MCF 10A (cell line): ENCODE measurements around the gene EFCAB9. TPM values are rescaled to one million over a fixed set of nuclear protein-coding genes. Genes with fewer than 3 reads are reported as not detected.
"Not testable (repeated sequence)": the region's sequence is repeated elsewhere in the genome, so short reads cannot be mapped to it uniquely, and the experiment has no call there.

ENCODE experiments used
- BruUV-seq: library from RNA; stranded (reverse); fragments of 400-500 nt; replicated peaks from 2 replicates; lab custom pipeline; 2021; lab: Mats Ljungman, UMichigan
- CTCF ChIA-PET: fragments of 300-600 bp; sonication (Branson Sonifier 250); formaldehyde crosslinking; extraction: SDS; loops from one replicate; lab custom pipeline; 2021; ENCODE audit warnings: antibody characterized with exemption, inconsistent platforms; lab: Yijun Ruan, JAX
- POLR2A ChIA-PET: fragments of 300-600, 350-650 bp; sonication (Branson Sonifier 250); formaldehyde crosslinking; extraction: SDS; loops from one replicate; lab custom pipeline; 2020; ENCODE audit warnings: antibody characterized with exemption, inconsistent platforms; lab: Yijun Ruan, JAX
- DNase-seq: peaks from one replicate; pipeline ENCODE4 v3.0.0-alpha.2; 2018; ENCODE audit not compliant: unreplicated experiment
- H3K27ac Mint-ChIP-seq: one replicate; pipeline ENCODE4 v1.8.0; 2022; ENCODE audit warnings: mild to moderate bottlenecking, low read depth, mixed read lengths; ENCODE audit not compliant: unreplicated experiment
- H3K27me3 Mint-ChIP-seq: one replicate; pipeline ENCODE4 v1.8.0; 2022; ENCODE audit warnings: mixed read lengths; ENCODE audit not compliant: insufficient read depth, unreplicated experiment
- H3K36me3 Mint-ChIP-seq: one replicate; pipeline ENCODE4 v1.8.0; 2022; ENCODE audit warnings: mild to moderate bottlenecking, moderate library complexity, mixed read lengths; ENCODE audit not compliant: insufficient read depth, unreplicated experiment
- H3K4me1 Mint-ChIP-seq: one replicate; pipeline ENCODE4 v1.8.0; 2022; ENCODE audit warnings: mixed read lengths; ENCODE audit not compliant: insufficient read depth, unreplicated experiment
- H3K4me3 Mint-ChIP-seq: one replicate; pipeline ENCODE4 v1.8.0; 2022; ENCODE audit warnings: mild to moderate bottlenecking, moderate library complexity, mixed read lengths; ENCODE audit not compliant: unreplicated experiment
- H3K9me3 Mint-ChIP-seq: one replicate; pipeline ENCODE4 v1.8.0; 2022; ENCODE audit warnings: mixed read lengths; ENCODE audit not compliant: unreplicated experiment
- CTCF ChIP-seq: fragments of 200-600 bp; IDR thresholded peaks from one replicate; pipeline ENCODE4 v1.8.0; 2022; ENCODE audit warnings: antibody characterized with exemption, mild to moderate bottlenecking; ENCODE audit not compliant: unreplicated experiment
- intact Hi-C: fragments of 100-400 bp; cut with micrococcal nuclease; formaldehyde crosslinking; loops from 2 replicates; pipeline ENCODE4 v1.14.1; 2022
- total RNA-seq: library from RNA; stranded (reverse); gene quantifications from 2 replicates; pipeline ENCODE4 v1.2.3, GENCODE V29; 2022

EFCAB9 gene
- total RNA-seq, 1 experiment from 2014 or later = not detected

- H3K27me3 Mint-ChIP-seq = no peaks in the 10 kb centered on the region
- H3K36me3 Mint-ChIP-seq = peaks cover 5% of the 10 kb centered on the region
- H3K4me3 Mint-ChIP-seq = no peak overlapping the region
- no peaks in the 10 kb centered on the region for H3K9me3 Mint-ChIP-seq
- intact Hi-C loops = no loop called here
- ChIA-PET POLR2A (interaction anchor here (0.7 kb wide), 1 partner anchor 211 kb away, joined by 3 read pairs; no protein-coding TSS in a partner anchor), CTCF (interaction anchor here (0.7 to 4.0 kb wide), 2 partner anchors 10 to 12 kb away, joined by 5 to 48 read pairs; partner anchors contain the start of gene STK10)
- TF ChIP-seq CTCF = no peak
- no peak for DNase-seq
- H3K27ac Mint-ChIP-seq = no peak overlapping the region
- no peaks in the 10 kb centered on the region for H3K4me1 Mint-ChIP-seq
- BruUV-seq = no TSS peak
Observed at GRCh38 chr5:172200476-172200875, 6.5 kb downstream of the EFCAB9 start.

- BruUV-seq = not testable (repeated sequence)
- CTCF ChIA-PET = interaction anchor here (2.0 kb wide), 1 partner anchor 18 kb away, joined by 12 read pairs; the partner anchor contains the start of gene STK10
Observed at GRCh38 chr5:172205984-172206383, 12.0 kb downstream of the EFCAB9 start.

GRCh38 chr5:172207511-172207910, 13.5 kb downstream of the EFCAB9 start:
- H3K27ac Mint-ChIP-seq = no peak overlapping the region
- DNase-seq = no peak

More at GRCh38 chr5:172205984-172206383, 12.0 kb downstream of the EFCAB9 start:
- H3K9me3 Mint-ChIP-seq, H3K27ac Mint-ChIP-seq, H3K27me3 Mint-ChIP-seq, H3K4me3 Mint-ChIP-seq, POLR2A ChIA-PET, DNase-seq, H3K4me1 Mint-ChIP-seq, intact Hi-C loops: not testable (repeated sequence)
- H3K36me3 Mint-ChIP-seq = peaks cover 21% of the 10 kb centered on the region

GRCh38 chr5:172209714-172210113, 15.7 kb downstream of the EFCAB9 start:
- H3K36me3 Mint-ChIP-seq = peaks cover 41% of the 10 kb centered on the region
- H3K27me3 Mint-ChIP-seq = no peaks in the 10 kb centered on the region
- POLR2A ChIA-PET = interaction anchor here (0.6 to 1.1 kb wide), 2 partner anchors 11 to 747 kb away, joined by 3 to 4 read pairs; no protein-coding TSS in a partner anchor
- H3K27ac Mint-ChIP-seq = no peak overlapping the region
- intact Hi-C loops = no loop called here
- BruUV-seq = TSS peak; percentile 23
- DNase-seq = no peak
- CTCF ChIA-PET = interaction anchor here (0.6 to 1.2 kb wide), 2 partner anchors 9 to 21 kb away, joined by 4 to 5 read pairs; no protein-coding TSS in a partner anchor
- H3K9me3 Mint-ChIP-seq = no peaks in the 10 kb centered on the region
- no peak overlapping the region for H3K4me3 Mint-ChIP-seq
- H3K4me1 Mint-ChIP-seq = no peaks in the 10 kb centered on the region
- no peak for TF ChIP-seq CTCF

More at GRCh38 chr5:172207511-172207910, 13.5 kb downstream of the EFCAB9 start:
- BruUV-seq = no TSS peak
- CTCF ChIA-PET = interaction anchor here (0.6 kb wide), 2 partner anchors 100 to 181 kb away, joined by 3 read pairs; no protein-coding TSS in a partner anchor
- POLR2A ChIA-PET = no interaction called here
- Mint-ChIP-seq H3K36me3 (peaks cover 35% of the 10 kb centered on the region), H3K9me3 (no peaks in the 10 kb centered on the region), H3K4me1 (no peaks in the 10 kb centered on the region), H3K4me3 (no peak overlapping the region), H3K27me3 (no peaks in the 10 kb centered on the region)
- intact Hi-C loops = no loop called here
- TF ChIP-seq CTCF = no peak
